ENCODE measurements around the gene SLC12A7. TPM values are rescaled to one million over a fixed set of nuclear protein-coding genes. Genes with fewer than 3 reads are reported as not detected.

Gene SLC12A7
- total RNA-seq, 1 experiment from 2014 or later = 30.8 TPM

DNA sequence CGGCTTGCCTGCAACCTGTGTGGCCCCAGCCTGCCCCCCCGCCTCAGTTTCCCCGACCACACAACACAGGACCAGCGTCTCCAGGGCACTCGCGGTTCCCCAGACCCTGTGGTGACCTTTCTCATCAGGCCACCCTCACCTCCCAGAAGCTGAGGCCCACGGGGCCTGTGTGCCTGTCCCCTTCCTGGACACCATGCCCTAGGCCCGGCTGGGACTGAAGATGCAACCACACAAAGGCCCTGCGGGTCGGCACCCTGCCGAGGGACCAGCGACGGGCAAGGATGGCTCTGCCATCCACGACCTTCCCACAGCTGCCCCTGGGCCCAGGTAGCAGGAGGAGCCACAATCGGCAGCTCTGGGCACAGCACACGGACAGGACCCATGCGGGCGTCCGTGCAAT, 34.8 kb downstream of the SLC12A7 start:
- H3K4ac ChIP-seq (ENCODE audit: low read depth, low read length) = no peak overlapping the region
- H3T11ph ChIP-seq (ENCODE audit: low read length) = no peak overlapping the region
- no peak overlapping the region for H2BK12ac ChIP-seq (ENCODE audit: insufficient read length, low read depth, low read length)
- no peak overlapping the region for H2BK15ac ChIP-seq (ENCODE audit: low read depth, low read length)
- H3K4me1 Mint-ChIP-seq = no peaks in the 10 kb centered on the region
- H3K9me3 Mint-ChIP-seq = no peaks in the 10 kb centered on the region
- no peak overlapping the region for H2BK5ac ChIP-seq (ENCODE audit: insufficient read length, low read length)
- no peaks in the 10 kb centered on the region for H3K9me3 ChIP-seq (ENCODE audit: control insufficient read depth, low read depth, low read length)
- H3K79me2 ChIP-seq (ENCODE audit: insufficient read depth, low read length) = no peaks in the 10 kb centered on the region; the same call in 1 of the 2 replicates
- H3K14ac ChIP-seq (ENCODE audit: insufficient read depth, low read length) = no peak overlapping the region
- no peak overlapping the region for H3K4me2 ChIP-seq (ENCODE audit: insufficient read depth, insufficient read length, low read length)
- no peak overlapping the region for H3K27ac Mint-ChIP-seq
- no CpG with 5 or more reads among the region's 19 CpGs for WGBS (ENCODE audit: extremely low coverage, insufficient read length, low lambda C conversion rate)
- H3K56ac ChIP-seq (ENCODE audit: insufficient read length, low read depth, low read length) = no peak overlapping the region
- no peak overlapping the region for H3K27ac ChIP-seq (ENCODE audit: insufficient read length, low read depth, low read length)
- H3K9ac ChIP-seq (ENCODE audit: extremely low read depth, insufficient read length, low read length) = no peak overlapping the region
- no peak overlapping the region for H3K4me3 Mint-ChIP-seq
- H3K18ac ChIP-seq (ENCODE audit: insufficient read length, low read depth, low read length) = no peak overlapping the region
- H3K36me3 Mint-ChIP-seq (ENCODE audit: insufficient read depth in 1 of 3, low read depth in 3 of 3) = peaks cover 8 to 32% (median 25%) of the 10 kb centered on the region in 3 experiments
- no peak overlapping the region for H4K5ac ChIP-seq (ENCODE audit: insufficient read length, low read depth, low read length)
- H2AFZ ChIP-seq (ENCODE audit: low read length) = no peak overlapping the region
- H4K91ac ChIP-seq (ENCODE audit: insufficient read length, low read depth, low read length) = no peak overlapping the region
- H2BK120ac ChIP-seq (ENCODE audit: low read depth, low read length, poor library complexity, severe bottlenecking) = no peak overlapping the region
- no peaks in the 10 kb centered on the region for H3K79me1 ChIP-seq (ENCODE audit: insufficient read depth, low read depth, low read length, poor library complexity, severe bottlenecking)
- no peak overlapping the region for H3K23ac ChIP-seq (ENCODE audit: insufficient read length, low read depth, low read length)
- no peak overlapping the region for H2BK20ac ChIP-seq (ENCODE audit: low read depth, low read length, poor library complexity, severe bottlenecking)
- no peaks in the 10 kb centered on the region for H3K23me2 ChIP-seq (ENCODE audit: insufficient read length, low read depth, low read length, poor library complexity, severe bottlenecking)
- no peak overlapping the region for H2AK5ac ChIP-seq (ENCODE audit: insufficient read length, low read length)
- H4K8ac ChIP-seq (replicated peaks; ENCODE audit: insufficient read length, low read depth, low read length) = no peak overlapping the region
- H3K27me3 Mint-ChIP-seq (ENCODE audit: low read depth) = no peaks in the 10 kb centered on the region
- no peaks in the 10 kb centered on the region for H3K4me1 ChIP-seq (ENCODE audit: insufficient read depth, low read length)
- no peak for DNase-seq
- no peaks in the 10 kb centered on the region for H3K27me3 ChIP-seq (ENCODE audit: insufficient read depth, low read length)
- H4K20me1 ChIP-seq (ENCODE audit: control insufficient read depth, insufficient read depth, insufficient read length) = no peaks in the 10 kb centered on the region
- no peak for TF ChIP-seq CTCF (conservative IDR thresholded peaks at IDR 0.05)

All from H9 (cell line).